ENCODE data around the gene DUSP16.
"Not testable (repeated sequence)": the region's sequence is repeated elsewhere in the genome, so short reads cannot be mapped to it uniquely, and the experiment has no call there.

Gene DUSP16

GRCh38 chr12:12585115-12585863 is 22.6 kb upstream of the DUSP16 start:
- no peak for DNase-seq (ENCODE audit: low spot score)

GRCh38 chr12:12583510-12584178 is 21.0 kb upstream of the DUSP16 start:
- DNase-seq (ENCODE audit: low spot score) = no peak

- peak; percentile 37 for DNase-seq (ENCODE audit: low spot score)
Measured at GRCh38 chr12:12582895-12583303, 20.2 kb upstream of the DUSP16 start.

DNA sequence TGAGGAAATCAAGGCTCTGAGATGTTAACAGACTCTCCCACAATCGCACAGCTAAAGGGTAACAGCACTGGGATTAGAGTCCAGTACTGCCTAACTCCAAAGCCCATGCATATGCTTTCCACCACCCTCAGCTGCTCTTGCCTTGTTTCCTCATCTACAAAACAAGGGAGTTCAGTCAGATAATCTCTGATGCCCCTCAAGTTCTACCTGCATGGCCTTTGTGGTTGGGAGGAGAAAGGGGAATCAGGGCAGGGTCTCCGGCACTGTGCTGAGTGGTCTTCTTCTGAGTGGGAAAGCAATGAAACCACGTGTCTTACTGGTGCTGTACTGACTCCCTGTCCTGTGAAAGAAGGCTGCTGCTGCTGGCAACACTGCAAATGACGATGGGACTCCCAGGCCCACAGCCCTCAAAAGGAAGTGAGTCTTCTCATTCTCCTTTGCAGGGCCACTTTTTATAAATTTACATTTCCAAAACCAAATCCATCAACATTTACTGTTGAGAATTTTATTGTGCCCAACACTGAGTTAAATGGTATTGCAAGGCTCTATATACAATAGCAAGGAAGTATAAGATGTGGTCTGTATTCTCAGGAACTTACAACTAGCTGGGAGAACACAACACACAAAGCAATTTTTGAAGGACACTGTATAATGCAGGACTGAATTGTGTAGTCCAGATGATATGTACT is 19.7 kb upstream of the DUSP16 start:
- DNase-seq (ENCODE audit: low spot score) = no peak

- not testable (repeated sequence) for DNase-seq (ENCODE audit: low spot score)
Measured at GRCh38 chr12:12580716-12581115, 18.1 kb upstream of the DUSP16 start.

DNA sequence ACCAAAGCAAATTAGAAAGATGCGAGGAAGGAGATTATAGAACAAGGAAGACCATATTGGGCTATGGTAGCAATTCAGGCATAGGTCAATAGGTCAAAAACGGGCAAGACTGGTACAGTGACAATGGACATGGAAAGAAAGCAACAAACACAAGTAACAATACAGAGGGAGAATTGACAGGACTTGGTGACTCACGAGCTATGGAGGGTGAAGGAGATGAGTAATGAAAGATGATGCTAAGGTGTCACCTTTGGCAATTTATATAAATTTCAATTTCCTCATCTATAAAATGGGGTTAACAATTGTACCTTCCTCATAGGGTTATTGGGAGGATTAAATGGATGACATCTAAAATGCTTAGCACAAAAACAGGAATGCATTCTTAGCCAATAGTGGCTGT is 15.1 kb upstream of the DUSP16 start:
- DNase-seq (ENCODE audit: low spot score) = no peak

DNA sequence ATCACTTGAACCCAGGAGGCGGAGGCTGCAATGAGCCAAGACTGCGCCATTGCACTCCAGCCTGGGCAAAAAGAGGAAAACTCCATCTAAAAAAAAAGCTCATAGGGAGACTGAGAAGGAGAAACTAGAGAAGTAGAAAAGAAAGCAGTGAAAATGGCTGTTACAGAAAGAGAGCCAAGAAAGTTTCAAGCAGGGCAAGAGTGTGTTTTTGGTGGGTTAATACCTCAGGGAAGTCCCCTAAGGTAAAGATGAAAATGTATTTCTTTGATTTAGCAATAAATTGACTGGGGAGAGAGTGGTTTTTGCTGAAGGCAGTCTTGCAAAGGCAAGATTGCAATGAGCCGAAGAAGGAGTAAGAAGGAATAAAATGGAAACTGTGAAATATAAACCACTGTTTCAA is 10.0 kb upstream of the DUSP16 start:
- no peak for DNase-seq (ENCODE audit: low spot score)

DNA sequence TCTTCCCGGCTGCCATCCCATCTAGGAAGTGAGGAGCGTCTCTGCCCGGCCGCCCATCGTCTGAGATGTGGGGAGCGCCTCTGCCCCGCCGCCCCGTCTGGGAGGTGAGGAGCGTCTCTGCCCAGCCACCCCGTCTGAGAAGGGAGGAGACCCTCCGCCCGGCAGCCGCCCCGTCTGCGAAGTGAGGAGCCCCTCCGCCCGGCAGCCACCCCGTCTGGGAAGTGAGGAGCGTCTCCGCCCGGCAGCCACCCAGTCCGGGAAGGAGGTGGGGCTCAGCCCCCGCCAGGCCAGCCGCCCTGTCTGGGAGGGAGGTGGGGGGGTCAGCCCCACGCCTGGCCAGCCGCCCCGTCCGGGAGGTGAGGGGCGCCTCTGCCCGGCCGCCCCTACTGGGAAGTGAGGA is 3.3 kb upstream of the DUSP16 start:
- DNase-seq (ENCODE audit: low spot score) = not testable (repeated sequence)

GRCh38 chr12:12564911-12565310 is 2.2 kb upstream of the DUSP16 start:
- DNase-seq (ENCODE audit: low spot score) = no peak

DNA sequence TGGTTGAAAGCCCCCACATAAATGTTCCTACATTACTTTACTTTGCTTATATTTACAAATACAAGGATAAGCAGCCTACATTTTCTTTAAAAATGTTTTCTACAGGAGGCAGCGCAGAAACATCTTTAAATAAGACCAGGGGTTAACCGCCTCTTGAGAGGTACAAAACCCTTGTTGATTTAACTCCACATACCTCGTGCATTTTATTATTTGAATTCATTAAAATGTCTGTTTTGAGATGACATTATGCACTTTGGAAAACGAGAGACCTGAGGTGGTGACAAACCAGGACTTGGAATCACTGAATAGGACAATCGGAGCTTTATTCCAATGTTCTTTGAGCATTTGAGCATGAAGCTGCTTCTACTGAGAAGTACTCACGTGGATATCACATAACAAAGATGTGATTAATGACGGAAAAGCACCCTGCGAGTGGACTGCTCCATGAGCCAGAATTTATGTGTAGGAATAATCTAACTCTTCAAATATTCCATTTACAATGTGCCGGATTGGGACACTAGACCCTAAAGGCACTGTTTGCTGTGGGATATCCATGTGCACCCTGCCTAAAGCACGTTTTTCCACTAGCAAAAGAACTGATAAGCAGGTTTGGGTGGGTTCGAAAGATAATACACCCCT is 746 bp upstream of the DUSP16 start:
- no peak for DNase-seq (ENCODE audit: low spot score)

DNA sequence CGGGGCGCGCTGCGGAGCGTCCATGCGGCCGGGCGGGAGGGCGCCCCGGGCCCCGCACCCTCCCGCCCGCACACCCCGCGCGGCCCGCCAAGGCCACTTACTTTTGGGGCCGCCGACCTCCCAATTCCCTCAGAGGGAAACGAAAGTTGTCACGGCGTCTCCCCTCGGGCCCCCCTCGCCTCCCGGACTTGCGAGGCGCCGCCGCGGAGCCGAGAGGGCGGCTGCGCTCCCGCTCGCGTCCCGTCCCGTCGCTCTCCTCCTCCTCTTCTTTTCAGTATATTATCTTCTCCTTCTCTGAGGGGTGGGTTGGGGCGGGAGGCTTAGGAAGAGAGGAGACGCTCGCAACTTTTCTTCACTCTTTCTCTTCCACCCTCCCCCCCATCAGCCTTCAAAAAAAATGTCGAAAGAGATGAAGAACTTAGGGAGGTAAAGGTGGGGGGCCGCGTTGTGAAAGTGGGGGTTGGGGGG is 613 bp downstream of the DUSP16 start:
- DNase-seq (ENCODE audit: low spot score) = peak; percentile 54

- DNase-seq (ENCODE audit: low spot score) = peak; percentile 60
Measured at GRCh38 chr12:12561371-12562015, 1.2 kb downstream of the DUSP16 start.

DNA sequence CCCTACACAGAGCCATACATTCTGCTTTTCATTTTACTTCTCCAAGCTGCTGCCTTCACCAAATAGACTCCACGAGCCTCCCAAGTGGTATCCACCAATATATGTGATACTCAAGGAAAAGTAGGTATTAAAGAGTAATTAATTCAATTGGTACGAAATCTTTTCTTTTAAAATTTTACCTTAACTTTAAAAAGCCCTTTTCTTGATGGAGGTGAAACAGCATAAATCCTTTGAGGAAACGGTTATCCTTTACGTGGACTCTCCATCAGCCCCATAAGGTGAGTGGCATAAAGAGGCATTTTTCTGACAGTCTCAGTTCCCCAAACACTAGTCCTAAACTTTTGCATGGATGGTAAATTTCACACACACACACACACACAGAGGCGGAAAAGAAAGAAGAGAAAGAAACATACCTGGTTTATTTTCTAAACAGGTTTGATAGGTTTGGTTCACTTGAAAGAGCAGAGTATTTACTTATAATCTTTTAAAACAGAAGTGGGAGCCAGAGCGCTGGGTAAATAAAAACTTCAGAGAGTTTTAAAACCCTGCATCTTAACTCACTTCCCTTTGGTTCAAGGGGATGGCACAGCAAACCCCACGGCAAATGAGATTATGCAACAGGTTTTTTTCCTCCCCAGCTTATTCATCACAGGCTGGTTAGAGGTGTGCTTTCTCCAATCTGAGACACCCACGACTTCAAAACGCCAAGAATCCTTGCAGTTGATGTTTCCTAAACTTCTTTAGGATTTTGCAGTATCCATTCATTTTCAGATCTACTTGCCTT is 1.9 kb downstream of the DUSP16 start:
- DNase-seq (ENCODE audit: low spot score) = peak; percentile 42

- DNase-seq (ENCODE audit: low spot score) = no peak
Measured at GRCh38 chr12:12559719-12560296, 2.9 kb downstream of the DUSP16 start.

- no peak for DNase-seq (ENCODE audit: low spot score)
Measured at GRCh38 chr12:12558291-12558690, 4.4 kb downstream of the DUSP16 start.

GRCh38 chr12:12557733-12558132 is 4.9 kb downstream of the DUSP16 start:
- DNase-seq (ENCODE audit: low spot score) = no peak

GRCh38 chr12:12555656-12556055 is 7.0 kb downstream of the DUSP16 start:
- no peak for DNase-seq (ENCODE audit: low spot score)

- no peak for DNase-seq (ENCODE audit: low spot score)
Measured at GRCh38 chr12:12553208-12553785, 9.4 kb downstream of the DUSP16 start.

GRCh38 chr12:12551115-12551514 is 11.5 kb downstream of the DUSP16 start:
- no peak for DNase-seq (ENCODE audit: low spot score)

DNA sequence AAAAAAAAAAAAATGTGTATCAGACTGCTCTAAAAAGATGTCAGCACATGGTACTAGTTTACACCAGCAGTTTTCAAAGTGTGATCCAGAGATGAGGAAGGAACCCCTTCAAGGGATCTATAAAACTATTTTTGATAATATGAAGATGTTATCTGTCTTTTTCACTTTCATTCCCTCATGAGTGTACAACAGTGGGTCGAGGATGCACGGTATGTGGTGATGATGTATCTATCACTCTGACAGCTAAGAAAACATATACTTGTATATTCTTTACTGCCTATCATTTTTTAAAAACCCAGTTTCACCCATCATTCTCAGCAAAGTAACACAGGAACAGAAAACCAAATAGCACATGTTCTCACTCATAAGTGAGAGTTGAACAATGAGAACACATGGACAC is 12.4 kb downstream of the DUSP16 start:
- no peak for DNase-seq (ENCODE audit: low spot score)

All from AG20443 (cell line).